Medulla oblongata (tissue), 1 donor: ENCODE results near the gene UBE2E3.
"Not testable (repeated sequence)": the region's sequence is repeated elsewhere in the genome, so short reads cannot be mapped to it uniquely, and the experiment has no call there.

Source experiments
- DNase-seq: peaks from one replicate; pipeline ENCODE4 v3.0.0-alpha.2; 2015; ENCODE audit errors: extremely low spot score

The UBE2E3 gene

GRCh38 chr2:180980106-180980942 lies at the start of gene UBE2E3:
UBE2E3 (plus strand) TSS chr2:180980605; CDS start chr2:180982043, 1,438 bp downstream.
- peak; percentile 91 for DNase-seq

GRCh38 chr2:180931841-180932240 lies 48.6 kb upstream of the UBE2E3 start:
- DNase-seq = no peak

GRCh38 chr2:180933332-180933731 lies 47.1 kb upstream of the UBE2E3 start:
- DNase-seq = no peak

- DNase-seq = no peak
These were observed 45.5 kb upstream of the UBE2E3 start for GRCh38 chr2:180934911-180935310.

- DNase-seq = not testable (repeated sequence)
These were observed 42.9 kb upstream of the UBE2E3 start for GRCh38 chr2:180937480-180937879.

GRCh38 chr2:180938451-180938850 lies 42.0 kb upstream of the UBE2E3 start:
- DNase-seq = no peak

- DNase-seq = no peak
These were observed 37.1 kb upstream of the UBE2E3 start for GRCh38 chr2:180943275-180943674.

- no peak for DNase-seq
These were observed 36.0 kb upstream of the UBE2E3 start for GRCh38 chr2:180944372-180944771.

- DNase-seq = no peak
These were observed 33.2 kb upstream of the UBE2E3 start for GRCh38 chr2:180947208-180947689.

- DNase-seq = no peak
These were observed 30.5 kb upstream of the UBE2E3 start for GRCh38 chr2:180949896-180950295.

- no peak for DNase-seq
These were observed 28.3 kb upstream of the UBE2E3 start for GRCh38 chr2:180952082-180952481.

GRCh38 chr2:180952731-180953336 lies 27.6 kb upstream of the UBE2E3 start:
- DNase-seq = no peak

- DNase-seq = no peak
These were observed 26.9 kb upstream of the UBE2E3 start for GRCh38 chr2:180953550-180953949.

GRCh38 chr2:180955101-180955500 lies 25.3 kb upstream of the UBE2E3 start:
- DNase-seq = no peak

- no peak for DNase-seq
These were observed 20.6 kb upstream of the UBE2E3 start for GRCh38 chr2:180959787-180960186.

- no peak for DNase-seq
These were observed 19.4 kb upstream of the UBE2E3 start for GRCh38 chr2:180960982-180961381.

GRCh38 chr2:180962727-180963314 lies 17.6 kb upstream of the UBE2E3 start:
- no peak for DNase-seq

- no peak for DNase-seq
These were observed 14.0 kb upstream of the UBE2E3 start for GRCh38 chr2:180966378-180966777.

GRCh38 chr2:180969124-180969523 lies 11.3 kb upstream of the UBE2E3 start:
- DNase-seq = no peak

GRCh38 chr2:180970016-180970415 lies 10.4 kb upstream of the UBE2E3 start:
- no peak for DNase-seq

- DNase-seq = no peak
These were observed 8.6 kb upstream of the UBE2E3 start for GRCh38 chr2:180971811-180972210.

- no peak for DNase-seq
These were observed 4.8 kb upstream of the UBE2E3 start for GRCh38 chr2:180975585-180975984.
